Stimulated activated CD4-positive, alpha-beta T cell treated with anti-CD3 and anti-CD28 coated beads, Interleukin-4, amount 100 ng/mL, for 4 hours (primary cell): ENCODE measurements around the gene BTBD1.
"Not testable (repeated sequence)": the region's sequence is repeated elsewhere in the genome, so short reads cannot be mapped to it uniquely, and the experiment has no call there.

Experiments used
- DNase-seq, 2 experiments: peaks; one replicate each; pipeline ENCODE4 v3.0.0-alpha.2; 2020

Gene BTBD1

DNA sequence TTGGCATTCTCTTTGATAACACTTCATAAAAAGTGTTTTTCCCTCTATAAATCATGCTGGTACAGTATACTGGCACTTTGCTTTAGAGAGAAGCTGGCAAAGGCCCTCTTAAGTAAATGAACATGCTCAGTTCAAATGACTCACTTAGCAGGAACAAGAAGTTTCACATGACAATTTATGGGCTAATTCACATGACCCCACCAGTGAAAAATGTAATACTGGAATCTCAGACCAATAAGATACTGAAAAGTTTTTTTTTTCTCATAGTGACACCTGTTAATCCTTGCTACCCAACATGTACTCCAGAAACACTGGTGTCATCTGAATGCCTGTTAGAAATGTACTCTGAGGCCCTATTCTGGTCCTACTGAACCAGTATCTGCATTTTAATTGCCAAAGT, 13.9 kb downstream of the BTBD1 start:
- DNase-seq: no peak

DNA sequence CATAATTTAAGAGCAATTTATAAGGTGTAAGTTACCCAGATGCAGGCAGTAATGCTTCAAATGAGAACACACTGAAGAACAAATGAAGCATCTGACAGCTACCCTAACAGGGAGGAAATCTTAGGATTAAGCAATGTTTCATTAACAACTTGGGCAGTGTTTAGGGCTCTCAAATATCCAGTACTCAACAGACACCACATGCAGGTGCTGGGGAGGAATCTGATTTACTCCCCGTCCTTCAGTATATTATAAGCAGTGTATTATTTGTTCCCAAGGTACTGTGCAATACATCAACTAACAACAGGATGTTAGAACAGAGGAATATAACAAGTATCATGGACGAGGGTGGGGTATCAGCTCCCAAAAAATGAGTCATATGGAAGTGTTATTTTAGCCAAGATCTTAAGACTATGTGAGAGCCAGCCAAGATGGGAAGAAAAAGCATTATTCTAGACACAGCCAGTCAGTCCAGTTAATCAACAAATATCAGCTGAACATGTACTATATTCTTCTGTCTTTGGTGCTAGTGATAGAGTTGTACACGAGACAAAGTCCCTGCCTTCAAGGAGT, 20.4 kb downstream of the BTBD1 start:
- DNase-seq: no peak

DNA sequence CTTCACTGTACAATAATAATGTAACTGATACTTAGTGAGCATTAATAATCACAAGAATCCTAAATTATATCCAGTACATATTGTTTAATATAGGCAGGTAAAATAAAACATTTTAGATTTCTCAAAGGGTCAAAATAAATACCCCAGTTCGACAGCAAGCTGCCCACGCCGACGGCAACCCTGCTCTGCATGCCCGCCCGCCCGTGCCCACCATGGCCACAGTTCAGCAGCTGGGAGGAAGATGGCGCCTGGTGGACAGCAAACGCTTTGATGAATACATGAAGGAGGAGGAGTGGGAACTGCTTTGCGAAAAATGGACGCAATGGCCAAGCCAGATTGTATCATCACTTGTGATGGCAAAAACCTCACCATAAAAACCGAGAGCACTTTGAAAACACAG, 22.9 kb downstream of the BTBD1 start:
- DNase-seq: no peak

DNA sequence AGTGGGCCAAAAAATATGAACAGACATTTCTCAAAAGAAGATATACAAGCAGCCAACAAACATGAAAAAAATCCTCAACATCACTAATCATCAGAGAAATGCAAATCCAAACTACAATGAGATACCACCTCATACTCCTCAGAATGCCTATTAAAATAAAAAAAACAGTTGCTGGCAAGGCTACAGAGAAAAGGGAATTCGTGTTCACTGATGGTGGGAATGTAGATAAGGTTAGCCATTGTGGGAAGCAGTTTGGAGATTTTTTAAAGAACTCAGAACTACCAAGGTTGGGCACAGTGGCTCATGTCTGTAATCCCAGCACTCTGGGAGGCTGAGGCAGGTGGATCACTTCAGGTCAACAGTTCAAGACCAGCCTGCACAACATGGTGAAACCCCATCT, 27.8 kb downstream of the BTBD1 start:
- no peak for DNase-seq

DNA sequence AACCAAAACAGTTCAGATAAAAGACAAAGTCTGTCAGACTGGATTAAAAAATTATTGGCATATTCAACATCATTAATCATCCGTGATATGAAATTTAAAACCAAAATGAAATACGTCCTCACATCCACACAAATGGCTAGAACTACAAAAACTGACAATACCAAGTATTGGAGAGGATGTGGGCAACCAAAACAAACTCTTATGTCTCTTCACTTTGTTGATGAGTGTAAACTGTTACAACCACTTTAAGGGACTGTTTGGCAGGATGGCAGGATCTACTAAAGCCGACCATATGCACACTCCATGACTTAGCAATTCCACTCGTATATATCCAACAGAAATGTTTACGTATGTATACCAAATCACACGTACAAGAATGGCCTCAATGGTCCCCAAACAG, 30.8 kb downstream of the BTBD1 start:
- no peak for DNase-seq

DNA sequence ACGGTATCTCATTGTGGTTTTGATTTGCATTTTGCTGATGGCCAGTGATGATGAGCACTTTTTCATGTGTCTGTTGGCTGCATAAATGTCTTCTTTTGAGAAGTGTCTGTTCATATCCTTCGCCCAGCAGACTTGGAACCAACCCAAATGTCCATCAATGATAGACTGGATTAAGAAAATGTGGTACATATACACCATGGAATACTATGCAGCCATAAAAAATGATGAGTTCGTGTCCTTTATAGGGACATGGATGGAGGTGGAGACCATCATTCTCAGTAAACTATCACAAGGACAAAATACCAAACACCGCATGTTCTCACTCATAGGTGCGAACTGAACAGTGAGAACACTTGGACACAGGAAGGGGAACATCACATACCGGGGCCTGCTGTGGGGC, 35.8 kb downstream of the BTBD1 start:
- DNase-seq: not testable (repeated sequence)

DNA sequence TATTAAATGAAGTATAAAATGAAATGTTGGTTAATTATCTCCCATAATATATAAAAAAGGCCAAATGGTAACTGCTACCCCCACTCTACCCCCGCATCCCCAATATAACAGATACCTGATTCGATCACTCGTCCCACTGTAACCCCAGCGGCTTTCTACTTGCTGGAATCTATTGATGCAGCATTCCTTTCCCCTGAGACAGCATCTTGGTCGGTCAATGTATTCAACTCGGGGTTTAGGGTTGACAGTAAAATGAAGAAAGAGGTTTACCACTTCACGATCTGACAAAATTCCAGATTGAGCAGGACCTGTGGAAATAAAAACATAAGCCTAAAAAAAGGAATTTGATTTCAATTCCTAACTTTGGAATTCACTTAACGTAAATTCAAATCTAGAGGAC, 37.0 kb downstream of the BTBD1 start:
- DNase-seq: no peak

DNA sequence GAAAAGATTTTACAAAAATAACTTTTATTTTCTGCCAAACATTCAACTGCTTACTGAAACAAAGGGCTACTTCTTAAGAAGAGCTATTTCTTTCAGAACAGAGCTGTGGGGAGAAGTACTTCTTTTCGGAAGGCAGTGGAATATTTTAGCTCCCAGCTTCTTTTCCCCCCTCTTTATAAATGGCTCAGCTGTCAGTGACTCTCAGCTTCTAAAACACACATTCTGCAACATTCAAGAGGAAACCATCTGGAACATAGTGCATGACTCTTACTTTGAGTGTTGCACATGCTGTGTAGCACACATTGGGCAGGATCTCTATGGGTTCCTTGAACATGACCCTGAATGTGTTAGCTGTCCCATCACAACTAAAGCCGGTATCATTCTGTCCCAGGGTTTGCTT, 48.6 kb downstream of the BTBD1 start:
- no peak for DNase-seq

DNA sequence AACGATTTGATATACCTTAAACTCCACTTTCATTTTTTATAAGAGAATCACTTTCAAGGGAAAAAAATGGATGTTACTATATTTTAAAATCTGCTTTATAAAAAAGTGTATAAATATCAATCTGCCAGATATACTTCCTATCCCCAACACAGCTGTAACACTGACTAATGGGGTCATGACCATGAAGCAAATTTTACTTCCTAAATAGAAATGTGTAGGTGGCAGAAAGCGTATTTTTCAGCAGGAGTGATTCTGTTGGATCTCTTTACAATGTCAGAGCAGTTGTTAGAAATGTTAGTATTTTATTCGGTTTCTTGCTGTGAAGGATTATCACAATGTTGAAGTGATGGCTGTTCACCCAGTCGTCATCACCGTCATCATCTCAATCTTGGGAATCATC, 50.1 kb downstream of the BTBD1 start:
- DNase-seq: no peak

DNA sequence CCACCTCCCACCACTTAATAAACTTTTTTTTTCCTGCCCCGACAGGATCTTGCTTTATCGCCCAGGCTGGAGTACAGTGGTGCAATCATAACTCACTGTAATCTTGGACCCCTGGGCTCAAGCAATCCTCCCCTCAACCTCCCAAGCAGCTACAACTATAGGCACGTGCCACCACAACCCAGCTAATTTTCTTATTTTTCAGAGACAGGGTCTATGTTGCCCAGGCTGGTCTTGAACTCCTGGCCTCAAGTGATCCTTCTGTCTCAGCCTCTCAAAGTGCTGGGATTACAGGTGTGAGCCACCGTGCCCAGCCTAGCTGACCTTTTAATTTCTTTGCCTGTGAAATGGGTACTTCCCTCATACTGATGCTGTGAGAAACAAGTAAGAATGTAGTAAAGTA, 51.7 kb downstream of the BTBD1 start:
- DNase-seq: no peak

DNA sequence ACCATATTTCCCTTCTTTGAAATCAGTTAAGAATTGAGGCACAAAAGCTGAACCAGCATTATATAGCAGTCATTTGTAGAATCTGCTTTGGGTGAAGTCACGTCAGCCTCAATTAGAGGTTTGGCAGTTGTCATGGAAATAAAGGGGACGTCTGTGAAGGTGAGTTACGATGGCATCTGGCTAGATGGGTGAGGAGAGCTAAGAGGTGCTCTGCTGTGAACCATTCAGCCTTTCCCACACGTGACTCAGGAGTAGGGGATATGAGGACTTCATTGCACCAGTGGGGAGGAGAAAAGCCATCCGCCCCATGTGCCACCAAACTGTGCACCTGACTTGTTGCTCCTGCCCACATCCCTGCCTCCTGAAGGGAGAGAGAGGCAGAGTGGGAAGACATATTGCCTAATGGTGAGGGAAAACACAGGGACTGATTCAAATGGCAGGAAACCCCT, 52.8 kb downstream of the BTBD1 start:
- DNase-seq: no peak

DNA sequence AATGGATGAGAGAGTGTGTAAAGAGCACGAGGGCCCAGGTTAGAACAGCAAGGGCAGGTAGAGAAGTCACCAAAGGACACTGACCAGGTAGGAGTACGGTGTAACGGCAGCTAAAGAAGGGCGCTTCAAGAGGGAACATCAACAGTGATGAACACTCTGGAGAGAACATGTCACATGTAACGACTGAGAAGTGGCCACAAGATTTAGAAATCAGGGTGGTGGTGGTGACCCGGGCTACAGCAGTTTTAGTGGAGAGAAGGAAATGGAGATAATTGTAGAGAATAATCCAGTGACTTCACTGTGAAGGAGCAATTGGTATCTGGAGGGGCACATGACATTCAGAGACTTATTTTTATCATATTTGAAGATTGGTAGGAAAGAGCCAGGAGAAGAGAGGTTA, 54.4 kb downstream of the BTBD1 start:
- DNase-seq: no peak

DNA sequence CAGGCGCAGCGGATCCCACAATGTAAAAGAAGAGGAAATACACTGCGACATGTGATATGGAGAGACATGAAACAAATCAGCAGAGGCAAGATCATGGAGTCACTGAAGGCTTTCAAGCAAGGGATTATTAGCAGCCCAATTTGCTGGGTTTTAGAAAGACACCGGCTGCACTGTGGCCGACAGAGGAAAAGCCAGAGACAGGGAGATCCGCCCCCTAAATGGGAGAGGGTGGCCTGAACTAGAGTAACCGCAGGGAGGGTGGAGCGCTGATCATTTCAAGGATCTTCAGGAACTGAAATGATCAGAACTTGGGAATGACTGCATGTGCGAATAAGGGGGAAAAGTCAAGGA, 55.0 kb downstream of the BTBD1 start:
- no peak for DNase-seq

DNA sequence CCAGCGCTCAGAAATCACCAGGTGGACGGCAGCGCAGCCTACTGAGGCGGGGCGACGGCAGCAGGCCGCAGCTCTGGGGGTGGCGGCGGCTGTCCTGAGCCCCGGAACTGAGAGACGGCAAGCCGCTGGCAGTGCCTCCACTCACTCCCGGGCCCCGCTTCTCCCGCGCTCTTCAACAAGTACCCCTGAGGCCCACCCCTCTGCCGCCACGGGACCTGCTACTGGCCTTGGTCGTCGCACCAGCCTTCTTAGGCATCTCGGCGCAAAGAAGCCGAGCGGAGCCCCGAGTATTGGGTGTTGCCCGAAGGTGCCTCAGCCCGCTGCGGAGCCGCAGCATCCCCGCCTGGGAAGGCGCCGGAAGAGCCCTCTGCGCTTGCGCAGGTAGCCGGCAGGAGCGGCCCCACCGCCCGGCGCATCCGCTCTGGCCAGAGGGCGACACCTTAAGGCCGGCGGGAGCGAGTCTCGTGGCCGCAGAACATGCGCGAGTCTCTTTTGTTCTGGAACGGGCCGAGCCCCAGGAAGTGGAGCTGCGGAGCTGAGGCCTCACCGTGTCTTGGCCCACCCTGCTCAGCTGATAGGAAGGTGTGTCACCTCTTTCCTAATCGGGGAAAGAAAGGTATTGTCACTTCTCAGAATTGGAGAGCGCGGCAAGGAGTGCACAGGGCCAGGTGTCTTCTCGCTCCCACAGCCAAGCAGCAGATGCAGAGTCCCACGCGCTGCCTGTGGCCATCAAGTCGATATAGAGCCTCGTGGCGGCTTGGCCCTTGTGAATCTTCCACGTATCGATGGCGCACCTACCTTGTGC, 55.6 kb downstream of the BTBD1 start, which contains the start of gene C15orf40:
Gene C15orf40, minus strand, starts transcription at position 369 of the 805 bp plus-strand sequence. Its CDS starts 32 bp downstream, at position 337.
- DNase-seq: peak; percentile 84 to 85

DNA sequence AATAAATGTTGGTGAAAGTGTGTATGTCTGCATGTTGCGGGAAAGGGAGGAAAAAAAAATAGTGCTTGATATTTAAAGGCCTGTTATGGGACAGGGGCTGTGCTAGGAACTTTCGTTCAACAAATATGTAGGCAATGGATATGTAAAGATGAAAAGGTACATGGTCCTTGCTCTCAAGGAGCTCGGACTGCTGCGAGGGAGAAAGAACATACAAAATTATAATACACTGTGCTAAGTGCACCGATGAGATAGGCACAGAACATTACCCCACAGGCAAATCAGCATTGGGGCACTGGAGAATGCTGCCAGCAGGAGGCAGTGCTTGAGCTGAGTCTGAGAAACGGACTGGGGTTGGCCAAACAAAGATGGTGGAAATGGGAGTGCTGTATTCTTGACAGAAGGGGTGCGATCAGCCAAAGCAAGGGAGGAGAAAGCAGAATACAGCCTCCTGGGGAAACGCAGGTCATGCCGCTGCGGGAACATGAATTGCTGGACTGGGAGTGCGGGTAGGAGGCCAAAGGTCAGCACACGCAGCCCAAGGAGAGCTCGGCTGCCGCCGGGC, 56.3 kb downstream of the BTBD1 start:
- DNase-seq: peak; percentile 71 to 75

DNA sequence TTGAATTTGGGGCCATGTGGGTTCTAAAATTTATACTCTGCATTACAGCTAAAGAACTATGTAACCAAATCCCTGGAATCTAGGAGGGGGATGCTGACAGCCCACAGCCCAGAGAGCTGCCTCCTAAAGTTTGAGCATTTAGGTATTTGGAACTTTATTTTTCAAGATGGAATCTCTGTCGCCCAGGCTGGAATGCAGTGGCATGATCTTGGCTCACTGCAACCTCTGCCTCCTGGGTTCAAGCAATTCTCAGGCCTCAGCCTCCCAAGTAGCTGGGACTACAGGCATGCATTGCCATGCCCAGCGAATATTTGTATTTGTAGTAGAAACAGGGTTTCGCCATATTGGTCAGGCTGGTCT, 66.4 kb downstream of the BTBD1 start:
- not testable (repeated sequence) for DNase-seq

DNA sequence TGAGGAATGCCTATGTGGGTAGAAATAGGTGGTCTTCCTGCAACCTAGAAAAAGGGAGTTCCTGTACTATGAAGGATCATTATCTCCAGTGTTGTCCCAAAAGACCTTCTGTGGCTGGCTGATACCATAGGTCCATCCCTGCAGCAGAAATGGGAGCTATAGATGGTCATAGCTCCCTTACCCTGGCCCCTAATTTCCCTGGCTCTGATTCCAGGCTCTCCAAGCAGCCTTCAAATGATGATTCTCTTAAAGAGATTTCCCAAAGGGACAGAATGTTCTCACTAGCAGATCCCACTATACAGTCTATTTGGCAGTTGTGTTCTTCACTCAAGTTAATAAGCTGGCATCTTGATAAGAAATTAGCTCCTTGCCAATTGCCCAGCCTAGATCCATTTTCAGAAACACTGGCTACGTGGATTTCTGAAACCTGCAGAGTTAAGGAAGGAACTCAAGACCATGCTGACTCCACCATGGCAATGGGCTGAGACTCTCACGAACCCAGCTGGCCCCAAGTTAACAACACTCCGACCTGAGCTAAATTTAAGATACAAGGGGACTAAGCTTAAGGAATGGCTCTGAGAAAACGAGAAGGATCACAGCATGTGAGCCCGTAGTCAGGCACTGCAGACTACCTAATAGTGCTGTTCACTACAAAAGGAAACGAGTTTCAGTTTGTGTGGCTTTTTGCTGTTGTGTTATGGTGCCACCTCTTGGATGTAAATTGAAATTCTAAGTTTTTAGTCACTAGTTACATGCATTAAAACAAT, 67.0 kb downstream of the BTBD1 start:
- peak in 1 of 2 experiments; percentile 9 for DNase-seq

DNA sequence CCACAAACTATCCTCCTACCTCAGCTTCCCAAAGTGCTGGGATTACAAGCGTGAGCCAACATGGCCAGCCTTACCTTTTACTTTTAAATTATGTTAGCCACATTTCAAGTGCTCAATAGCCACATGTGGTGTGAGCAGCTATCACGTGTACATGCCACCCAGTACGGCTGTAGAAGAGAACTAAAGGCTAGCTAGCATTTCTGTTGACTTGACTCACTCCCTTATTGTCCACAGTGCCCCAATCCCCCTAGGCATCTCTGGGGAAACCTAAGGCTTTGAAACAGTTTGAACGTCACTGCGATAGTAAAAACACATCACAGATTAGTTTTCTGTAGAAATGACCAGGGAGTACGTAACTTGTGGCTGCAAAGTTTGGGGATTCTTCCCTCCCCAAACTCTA, 67.6 kb downstream of the BTBD1 start:
- no peak for DNase-seq

DNA sequence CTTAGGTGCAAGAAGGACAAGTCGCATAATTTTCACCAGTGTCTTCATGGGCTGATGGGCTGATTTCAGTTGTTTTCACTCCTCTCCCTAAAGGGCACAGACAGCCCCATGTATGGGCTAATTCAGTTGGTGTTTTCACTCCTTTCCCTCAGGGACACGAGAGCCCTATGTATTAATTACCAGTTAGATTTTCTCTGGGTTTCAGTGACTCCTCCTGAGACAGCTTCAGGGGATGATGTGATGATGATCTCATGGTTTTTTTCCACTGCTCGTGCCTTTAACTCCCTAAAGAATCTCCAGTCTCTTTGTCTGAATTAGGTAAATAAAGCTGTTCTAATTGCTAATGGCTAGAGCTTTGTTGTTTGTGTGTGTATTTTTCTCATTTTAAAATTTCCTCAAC, 71.1 kb downstream of the BTBD1 start:
- DNase-seq: no peak

DNA sequence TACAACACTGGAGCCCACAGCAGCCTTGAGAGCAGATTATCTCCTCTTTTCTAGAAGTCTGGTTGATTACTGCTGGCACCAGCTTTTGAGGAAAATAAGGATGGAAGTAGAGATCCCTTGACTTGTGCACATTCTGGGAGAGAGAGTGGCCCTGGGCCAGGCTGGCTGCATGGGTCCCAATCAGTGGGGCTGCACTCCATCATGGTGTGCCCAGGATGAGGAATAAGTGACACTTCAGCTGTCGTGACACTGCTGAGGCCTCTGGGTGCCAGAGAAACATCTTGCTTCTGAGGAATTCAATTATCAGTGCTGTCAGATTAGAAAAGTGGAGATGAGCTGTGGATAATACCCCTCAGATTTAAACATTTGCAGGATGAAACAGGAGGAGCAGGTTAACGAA, 72.0 kb downstream of the BTBD1 start:
- no peak for DNase-seq

DNA sequence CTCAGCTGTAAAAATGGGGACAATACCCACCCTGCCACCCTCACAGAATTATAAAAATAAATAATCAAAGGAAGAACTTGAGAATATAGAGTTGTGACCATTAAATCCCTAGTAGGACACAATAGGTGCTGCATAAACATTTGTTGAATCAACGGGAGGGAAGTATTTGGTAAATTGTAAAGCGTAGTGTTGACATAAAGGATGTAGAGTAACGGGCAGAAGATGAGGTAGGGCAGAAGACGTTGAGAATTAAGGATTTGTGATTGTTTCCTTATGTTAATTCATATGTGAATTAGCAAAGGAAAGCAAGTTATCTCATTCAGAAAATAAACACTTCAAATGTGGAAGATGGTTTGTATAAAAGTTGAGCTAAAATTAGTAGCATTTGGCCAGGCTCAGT, 73.9 kb downstream of the BTBD1 start:
- DNase-seq: no peak

DNA sequence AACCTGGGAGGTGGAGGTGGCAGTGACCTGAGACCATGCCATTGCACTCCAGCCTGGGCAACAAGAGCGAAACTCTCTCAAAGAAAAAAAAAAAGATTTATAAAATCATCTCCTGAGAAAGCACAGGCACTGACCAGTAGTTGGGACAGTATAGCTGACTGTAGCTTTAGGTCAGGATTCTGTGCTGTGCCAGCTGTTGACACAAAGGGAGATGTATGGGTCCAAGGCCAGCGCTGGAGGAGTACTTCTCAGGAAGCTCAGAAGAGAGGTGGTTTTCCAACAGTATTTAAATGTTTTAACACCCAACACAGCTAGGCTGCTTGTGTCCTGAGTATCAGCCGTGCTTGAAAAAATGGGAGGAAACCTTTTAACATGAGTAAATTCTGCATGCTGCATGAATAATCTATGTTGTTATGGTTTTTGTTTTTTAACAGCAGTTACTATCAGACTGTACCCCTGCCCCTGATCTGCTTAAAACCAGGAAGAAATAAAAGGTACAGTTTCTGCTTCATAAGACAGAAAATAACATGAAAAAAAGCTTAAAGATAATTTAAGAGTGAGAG, 74.5 kb downstream of the BTBD1 start:
- no peak for DNase-seq

DNA sequence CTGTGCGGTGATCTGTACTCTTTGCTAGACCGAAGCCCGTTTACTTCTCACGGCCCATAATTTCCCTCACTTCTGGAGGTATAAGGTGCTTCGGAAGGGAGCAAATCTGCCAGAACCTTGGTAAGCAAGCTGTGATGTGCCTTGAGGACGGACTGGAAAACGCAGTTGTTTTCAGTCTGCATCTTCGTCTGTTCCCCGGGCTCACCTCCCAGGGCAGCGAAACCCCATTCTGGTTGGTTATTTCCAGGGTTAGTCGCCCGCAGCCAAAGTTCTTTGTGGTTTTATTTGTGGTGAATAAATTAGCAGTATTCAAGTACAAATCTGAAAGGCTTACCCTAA, 80.6 kb downstream of the BTBD1 start:
- no peak for DNase-seq
